CD4-positive, alpha-beta T cell (primary cell): Measurements from ENCODE around the gene LIN37. TPM values are rescaled to one million over a fixed set of nuclear protein-coding genes. Genes with fewer than 3 reads are reported as not detected.

Source experiments
- ATAC-seq: fragments of 200-7000 bp; cut with Tn5 transposase; one replicate; pipeline ENCODE4 v1.10.0; 2022; ENCODE audit warnings: mild to moderate bottlenecking; ENCODE audit not compliant: poor library complexity
- CTCF ChIA-PET: fragments of 350-600 bp; sonication (Branson Sonifier 250); formaldehyde crosslinking; loops from one replicate; lab custom pipeline; 2021; ENCODE audit warnings: antibody characterized with exemption, inconsistent platforms; lab: Charles Lee
- POLR2A ChIA-PET: fragments of 350-600 bp; sonication (Branson Sonifier 250); formaldehyde crosslinking; loops from one replicate; lab custom pipeline; 2021; ENCODE audit warnings: antibody characterized with exemption, inconsistent platforms; lab: Charles Lee
- DNase-seq, 14 experiments: peaks; one replicate each; pipeline ENCODE4 v3.0.0-alpha.2; 2013 to 2020; ENCODE audit warnings: mixed read lengths in 2 of 14
- H3K27ac ChIP-seq, 2 donors: one replicate each; pipeline versions ENCODE4 v1.5.1 to v1.7.0; 2013; ENCODE audit warnings: low read length in 2 of 2, low read depth in 1 of 2, mild to moderate bottlenecking in 1 of 2
- H3K27me3 ChIP-seq, 2 experiments: 1 replicate in 1 of 2; 2 replicates in 1 of 2; pipeline versions ENCODE4 v1.6.1 to v1.7.0; 2013; ENCODE audit warnings: low read length in 2 of 2, control low read depth in 1 of 2, mild to moderate bottlenecking in 1 of 2, moderate library complexity in 1 of 2; ENCODE audit not compliant: insufficient read depth in 2 of 2, control insufficient read depth in 1 of 2
- H3K36me3 ChIP-seq: one replicate; pipeline ENCODE4 v1.6.1; 2013; ENCODE audit warnings: low read length, control low read depth; ENCODE audit not compliant: insufficient read depth
- H3K4me1 ChIP-seq: one replicate; pipeline ENCODE4 v1.6.1; 2013; ENCODE audit warnings: low read length, control low read depth; ENCODE audit not compliant: insufficient read depth
- H3K4me3 ChIP-seq: one replicate; pipeline ENCODE4 v1.5.1; 2013; ENCODE audit warnings: mild to moderate bottlenecking, low read length, moderate library complexity
- H3K9me3 ChIP-seq, 2 experiments: 1 replicate in 1 of 2; 2 replicates in 1 of 2; pipeline versions ENCODE4 v1.6.1 to v1.7.0; 2013; ENCODE audit warnings: low read length in 2 of 2, mild to moderate bottlenecking in 2 of 2, control low read depth in 1 of 2, moderate library complexity in 1 of 2; ENCODE audit not compliant: control insufficient read depth in 1 of 2, insufficient read depth in 1 of 2
- H3K27ac Mint-ChIP-seq: one replicate; pipeline ENCODE4 v1.8.0; 2020; ENCODE audit warnings: mixed read lengths
- H3K27me3 Mint-ChIP-seq: one replicate; pipeline ENCODE4 v1.8.0; 2021; ENCODE audit warnings: mixed read lengths
- H3K36me3 Mint-ChIP-seq: one replicate; pipeline ENCODE4 v1.8.0; 2021; ENCODE audit warnings: low read depth, mixed read lengths
- H3K4me1 Mint-ChIP-seq: one replicate; pipeline ENCODE4 v1.8.0; 2021; ENCODE audit warnings: low read depth, mixed read lengths
- H3K4me3 Mint-ChIP-seq: one replicate; pipeline ENCODE4 v1.8.0; 2020; ENCODE audit warnings: mild to moderate bottlenecking, mixed read lengths
- H3K9me3 Mint-ChIP-seq: one replicate; pipeline ENCODE4 v1.8.0; 2020; ENCODE audit warnings: mixed read lengths
- intact Hi-C, 2 experiments: fragments of 100-400 bp; cut with DNase I in 1 of 2; cut with micrococcal nuclease in 1 of 2; formaldehyde crosslinking; loops; one replicate each; pipeline versions ENCODE4 v1.15.1 to v1.9.0; 2023 to 2025; cut with DNase I, micrococcal nuclease
- total RNA-seq, 174 experiments: library from RNA in 2 of 174; stranded (reverse) in 2 of 174; gene quantifications; one replicate each; pipeline ENCODE4 v1.2.3 and lab custom pipeline; 2021 to 2026
- TF ChIP-seq, protein P1 (sequence below): fragments of 200-600 bp; IDR thresholded peaks from one replicate; pipeline ENCODE4 v1.8.0; 2022; ENCODE audit warnings: antibody characterized with exemption, mild to moderate bottlenecking

Gene LIN37
- total RNA-seq, 2 experiments from 2014 or later = 4.8 to 6.0 TPM

GRCh38 chr19:35716801-35717664 lies 31.3 kb upstream of the LIN37 start:
- Mint-ChIP-seq H3K4me1 (peaks cover 70% of the 10 kb centered on the region), H3K4me3 (peak overlapping the region; percentile 93), H3K27ac (peak overlapping the region; percentile 89), H3K27me3 (no peaks in the 10 kb centered on the region), H3K36me3 (peaks cover 34% of the 10 kb centered on the region), H3K9me3 (no peaks in the 10 kb centered on the region)
- peaks cover 71% of the 10 kb centered on the region for H3K4me1 ChIP-seq
- H3K27me3 ChIP-seq = no peaks in the 10 kb centered on the region
- ATAC-seq (peak; percentile 85), DNase-seq (peak; percentile 92 to 99 (median 96))
- peak overlapping the region; percentile 96 for H3K4me3 ChIP-seq
- intact Hi-C loops = loop anchor here (1.0 to 10.0 kb wide), 13 partner anchors 15 to 452 kb away; partner anchors contain the start of genes PROSER3 (in 2 of the 2), PSENEN (in 2 of the 2), U2AF1L4 (in 2 of the 2) and COX6B1 (in 1 of the 2)
- no peaks in the 10 kb centered on the region for H3K9me3 ChIP-seq
- peak overlapping the region; percentile 73 to 76 for H3K27ac ChIP-seq
- POLR2A ChIA-PET = interaction anchor here (1.4 to 6.3 kb wide), 6 partner anchors 15 to 28 kb away, joined by 6 to 63 read pairs (median 14); partner anchors contain the start of genes IGFLR1, PSENEN and U2AF1L4
- CTCF ChIA-PET = interaction anchor here (0.6 to 1.0 kb wide), 2 partner anchors 34 to 213 kb away, joined by 3 to 4 read pairs; no protein-coding TSS in a partner anchor
- TF ChIP-seq, protein P1, sequence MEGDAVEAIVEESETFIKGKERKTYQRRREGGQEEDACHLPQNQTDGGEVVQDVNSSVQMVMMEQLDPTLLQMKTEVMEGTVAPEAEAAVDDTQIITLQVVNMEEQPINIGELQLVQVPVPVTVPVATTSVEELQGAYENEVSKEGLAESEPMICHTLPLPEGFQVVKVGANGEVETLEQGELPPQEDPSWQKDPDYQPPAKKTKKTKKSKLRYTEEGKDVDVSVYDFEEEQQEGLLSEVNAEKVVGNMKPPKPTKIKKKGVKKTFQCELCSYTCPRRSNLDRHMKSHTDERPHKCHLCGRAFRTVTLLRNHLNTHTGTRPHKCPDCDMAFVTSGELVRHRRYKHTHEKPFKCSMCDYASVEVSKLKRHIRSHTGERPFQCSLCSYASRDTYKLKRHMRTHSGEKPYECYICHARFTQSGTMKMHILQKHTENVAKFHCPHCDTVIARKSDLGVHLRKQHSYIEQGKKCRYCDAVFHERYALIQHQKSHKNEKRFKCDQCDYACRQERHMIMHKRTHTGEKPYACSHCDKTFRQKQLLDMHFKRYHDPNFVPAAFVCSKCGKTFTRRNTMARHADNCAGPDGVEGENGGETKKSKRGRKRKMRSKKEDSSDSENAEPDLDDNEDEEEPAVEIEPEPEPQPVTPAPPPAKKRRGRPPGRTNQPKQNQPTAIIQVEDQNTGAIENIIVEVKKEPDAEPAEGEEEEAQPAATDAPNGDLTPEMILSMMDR = peak; percentile 95
- peaks cover 22% of the 10 kb centered on the region for H3K36me3 ChIP-seq

- no peaks in the 10 kb centered on the region for H3K27me3 ChIP-seq
- DNase-seq (no peak), ATAC-seq (peak; percentile 28)
- peaks cover 63% of the 10 kb centered on the region for H3K4me1 ChIP-seq
- Mint-ChIP-seq H3K9me3 (no peaks in the 10 kb centered on the region), H3K4me3 (peak within 1 kb of the TSS; percentile 95), H3K27me3 (no peaks in the 10 kb centered on the region), H3K27ac (peak within 1 kb of the TSS; percentile 89), H3K36me3 (peaks cover 42% of the 10 kb centered on the region), H3K4me1 (peaks cover 62% of the 10 kb centered on the region)
- H3K27ac ChIP-seq = peak within 1 kb of the TSS; percentile 73 to 76
- peaks cover 30% of the 10 kb centered on the region for H3K36me3 ChIP-seq
- intact Hi-C loops = loop anchor here (1.0 to 10.0 kb wide), 11 partner anchors 16 to 453 kb away; partner anchors contain the start of genes PROSER3 (in 2 of the 2), PSENEN (in 2 of the 2), U2AF1L4 (in 2 of the 2) and COX6B1 (in 1 of the 2)
- POLR2A ChIA-PET = interaction anchor here (1.0 to 2.1 kb wide), 10 partner anchors 10 to 397 kb away, joined by 3 to 20 read pairs (median 8); partner anchors contain the start of genes IGFLR1, LIN37, POLR2I and PSENEN
- CTCF ChIA-PET = no interaction called here
- TF ChIP-seq, protein P1 = no peak
- peak within 1 kb of the TSS; percentile 96 for H3K4me3 ChIP-seq
- no peaks in the 10 kb centered on the region for H3K9me3 ChIP-seq
These were observed 30.6 kb upstream of the LIN37 start, which contains the start of gene KMT2B for GRCh38 chr19:35717665-35718344. KMT2B (plus strand) TSS chr19:35718003; CDS start chr19:35718019, 16 bp downstream.
